ENCODE measurements around the gene FOXO3B. TPM values are rescaled to one million over a fixed set of nuclear protein-coding genes. Genes with fewer than 3 reads are reported as not detected.
"Not testable (repeated sequence)": the region's sequence is repeated elsewhere in the genome, so short reads cannot be mapped to it uniquely, and the experiment has no call there.

Gene FOXO3B
- total RNA-seq, 1 experiment from 2014 or later: 1.6 TPM

GRCh38 chr17:18650094-18650493 lies 32.0 kb downstream of the FOXO3B start:
- not testable (repeated sequence) for DNase-seq (ENCODE audit: low read depth)

GRCh38 chr17:18644291-18644690 lies 37.8 kb downstream of the FOXO3B start, which contains the start of gene TBC1D28:
Gene TBC1D28 (minus strand): TSS chr17:18644391. CDS start chr17:18641352, 3,039 bp downstream.
- DNase-seq (ENCODE audit: low read depth): not testable (repeated sequence)

GRCh38 chr17:18643124-18643523 lies 39.0 kb downstream of the FOXO3B start:
- not testable (repeated sequence) for DNase-seq (ENCODE audit: low read depth)

GRCh38 chr17:18638357-18638756 lies 43.8 kb downstream of the FOXO3B start:
- not testable (repeated sequence) for DNase-seq (ENCODE audit: low read depth)

GRCh38 chr17:18636237-18636636 lies 45.9 kb downstream of the FOXO3B start:
- not testable (repeated sequence) for DNase-seq (ENCODE audit: low read depth)

- DNase-seq (ENCODE audit: low read depth): not testable (repeated sequence)
Measured at GRCh38 chr17:18635773-18636172, 46.3 kb downstream of the FOXO3B start.

GRCh38 chr17:18634550-18635263 lies 47.4 kb downstream of the FOXO3B start:
- DNase-seq (ENCODE audit: low read depth): not testable (repeated sequence)

Other genes starting within 250 kb of the FOXO3B start
- gene LGALS9C, start 205.5 kb downstream of the FOXO3B start, total RNA-seq (2014; rRNA removed; shearing (Covaris generic)): not detected in 2 replicates
- not detected in 2 replicates for gene TBC1D28, start 37.9 kb downstream of the FOXO3B start, total RNA-seq (2014; rRNA removed; shearing (Covaris generic))
- gene FBXW10, start 61.7 kb upstream of the FOXO3B start, total RNA-seq (2014; rRNA removed; shearing (Covaris generic)): under 0.01 TPM in 1 of 2 replicates, not detected in the other
- 57.4 and 58.6 TPM in 2 replicates for gene TVP23B, start 98.9 kb upstream of the FOXO3B start, total RNA-seq (2014; rRNA removed; shearing (Covaris generic))
- gene PRPSAP2, start 175.8 kb upstream of the FOXO3B start, total RNA-seq (2014; rRNA removed; shearing (Covaris generic)): 26.6 and 31.7 TPM in 2 replicates

All from RPMI7951 (cell line).